ENCODE data around the gene RUNX2.

DNA sequence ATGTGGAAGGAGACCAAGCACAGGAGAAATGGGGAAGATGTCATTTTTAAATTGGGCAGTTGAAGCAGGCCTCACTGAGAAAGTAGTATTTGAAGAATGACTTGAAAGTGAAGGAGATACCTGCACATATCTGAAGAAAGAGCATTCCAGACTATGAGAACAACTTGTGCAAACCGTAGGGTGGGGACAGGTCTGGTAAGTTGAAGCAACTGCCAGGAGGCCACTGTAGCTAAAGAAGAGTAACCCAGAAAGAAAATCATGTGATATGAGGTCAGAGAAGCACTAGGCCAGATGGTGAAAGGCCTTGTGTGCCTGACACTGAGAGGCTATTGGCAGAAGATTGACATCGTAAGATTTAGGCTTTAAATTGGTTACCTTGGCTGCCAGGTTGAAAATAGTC, 54.3 kb downstream of the RUNX2 start:
- TF ChIP-seq, protein P1, sequence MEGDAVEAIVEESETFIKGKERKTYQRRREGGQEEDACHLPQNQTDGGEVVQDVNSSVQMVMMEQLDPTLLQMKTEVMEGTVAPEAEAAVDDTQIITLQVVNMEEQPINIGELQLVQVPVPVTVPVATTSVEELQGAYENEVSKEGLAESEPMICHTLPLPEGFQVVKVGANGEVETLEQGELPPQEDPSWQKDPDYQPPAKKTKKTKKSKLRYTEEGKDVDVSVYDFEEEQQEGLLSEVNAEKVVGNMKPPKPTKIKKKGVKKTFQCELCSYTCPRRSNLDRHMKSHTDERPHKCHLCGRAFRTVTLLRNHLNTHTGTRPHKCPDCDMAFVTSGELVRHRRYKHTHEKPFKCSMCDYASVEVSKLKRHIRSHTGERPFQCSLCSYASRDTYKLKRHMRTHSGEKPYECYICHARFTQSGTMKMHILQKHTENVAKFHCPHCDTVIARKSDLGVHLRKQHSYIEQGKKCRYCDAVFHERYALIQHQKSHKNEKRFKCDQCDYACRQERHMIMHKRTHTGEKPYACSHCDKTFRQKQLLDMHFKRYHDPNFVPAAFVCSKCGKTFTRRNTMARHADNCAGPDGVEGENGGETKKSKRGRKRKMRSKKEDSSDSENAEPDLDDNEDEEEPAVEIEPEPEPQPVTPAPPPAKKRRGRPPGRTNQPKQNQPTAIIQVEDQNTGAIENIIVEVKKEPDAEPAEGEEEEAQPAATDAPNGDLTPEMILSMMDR (conservative IDR thresholded peaks at IDR 0.05; ENCODE audit: low read length), result no peak
- TF ChIP-seq EZH2phosphoT487 (IDR thresholded peaks at IDR 0.05; ENCODE audit: borderline replicate concordance, low read depth, low read length), result no peak

All from OCI-LY7 (cell line).